A549 (cell line): ENCODE results near the gene GALC. TPM values are rescaled to one million over a fixed set of nuclear protein-coding genes. Genes with fewer than 3 reads are reported as not detected.
A peak's percentile ranks its signal among the peaks of the same experiment; 100 is the strongest.

ENCODE experiments used
- ATAC-seq, 2 experiments: fragments of 200-7000 bp in 1 of 2; fragments of >200 bp in 1 of 2; cut with Nextera tagmentation in 1 of 2; cut with Tn5 transposase in 1 of 2; 3 replicates each; pipeline versions ENCODE4 v1.8.0 to v1.9.1; 2018 to 2020; ENCODE audit warnings: mild to moderate bottlenecking in 1 of 2, moderate library complexity in 1 of 2
- CTCF ChIA-PET: fragments of 300-600 bp; sonication (Branson Sonifier 250); formaldehyde crosslinking; extraction: SDS; loops from one replicate; lab custom pipeline; 2021; ENCODE audit warnings: antibody characterized with exemption, inconsistent platforms; lab: Yijun Ruan, JAX
- POLR2A ChIA-PET: fragments of 350-600 bp; formaldehyde crosslinking; extraction: SDS; loops from one replicate; lab custom pipeline; 2021; ENCODE audit warnings: antibody characterized with exemption, inconsistent platforms; lab: Yijun Ruan, JAX
- DNase-seq, 2 experiments: peaks; one replicate each; pipeline versions ENCODE4 v3.0.0 to v3.0.0-alpha.2; 2011 to 2016; ENCODE audit warnings: low read depth in 1 of 2, low spot score in 1 of 2
- FAIRE-seq: peaks from 2 replicates; lab custom pipeline; 2011; peaks lifted over from hg19 to GRCh38; lab: Jason Lieb, UNC
- H3K27ac ChIP-seq, 2 experiments: fragments of >200 bp; sonication (Bioruptor Twin); formaldehyde crosslinking; 3 replicates each; pipeline ENCODE4 v1.5.1; 2016 to 2017
- H3K4me1 ChIP-seq: fragments of >200 bp; sonication (Bioruptor Twin); formaldehyde crosslinking; 3 replicates; pipeline ENCODE4 v1.6.1; 2016
- H3K4me2 ChIP-seq: fragments of >200 bp; sonication (Bioruptor Twin); formaldehyde crosslinking; 3 replicates; pipeline ENCODE4 v1.6.1; 2016
- H3K4me3 ChIP-seq: fragments of >200 bp; sonication (Bioruptor Twin); formaldehyde crosslinking; 3 replicates; pipeline ENCODE4 v1.5.1; 2016
- H3K9me3 ChIP-seq: fragments of >200 bp; sonication (Bioruptor Twin); formaldehyde crosslinking; 3 replicates; pipeline ENCODE4 v1.6.1; 2016
- CEBPB ChIP-seq, 2 experiments: fragments of >200 bp in 1 of 2; sonication (Bioruptor Twin) in 1 of 2; formaldehyde crosslinking in 1 of 2; IDR thresholded peaks; 2 replicates each; pipeline ENCODE4 v1.6.1; 2012 to 2016
- CHD2 ChIP-seq: fragments of 150-350 bp; IDR thresholded peaks from 2 replicates; pipeline ENCODE4 v1.6.1; 2014; ENCODE audit warnings: low read length; ENCODE audit not compliant: partially characterized antibody
- E2F6 ChIP-seq: IDR thresholded peaks from 2 replicates; pipeline ENCODE4 v1.6.1; 2012; ENCODE audit warnings: low read depth, borderline replicate concordance
- EP300 ChIP-seq, 2 experiments: fragments of >200 bp; sonication (Bioruptor Twin); formaldehyde crosslinking; IDR thresholded peaks; 2 replicates in 1 of 2; 3 replicates in 1 of 2; pipeline ENCODE4 v1.6.1; 2016 to 2017
- HEYL ChIP-seq: fragments of 250-450 bp; sonication (Bioruptor Pico); IDR thresholded peaks from 2 replicates; pipeline ENCODE4 v1.8.0; 2021; ENCODE audit warnings: mild to moderate bottlenecking, moderate library complexity
- JUN ChIP-seq, 2 experiments: fragments of >200 bp; sonication (Bioruptor Twin); formaldehyde crosslinking; IDR thresholded peaks; 2 replicates in 1 of 2; 3 replicates in 1 of 2; pipeline ENCODE4 v1.6.1; 2016 to 2017
- KDM5A ChIP-seq: fragments of 200-600 bp; sonication (generic); IDR thresholded peaks from 2 replicates; pipeline ENCODE4 v1.6.1; 2016; ENCODE audit warnings: antibody characterized with exemption, mild to moderate bottlenecking
- MAFK ChIP-seq: fragments of 450-650 bp; IDR thresholded peaks from 2 replicates; pipeline ENCODE4 v1.6.1; 2014; ENCODE audit not compliant: partially characterized antibody
- MAX ChIP-seq: IDR thresholded peaks from 2 replicates; pipeline ENCODE4 v1.6.1; 2012
- MYC ChIP-seq: IDR thresholded peaks from 2 replicates; pipeline ENCODE4 v1.6.1; 2012; ENCODE audit warnings: mild to moderate bottlenecking, inconsistent platforms, low read length, improper control_type of control experiment, borderline replicate concordance
- POLR2AphosphoS2 ChIP-seq: conservative IDR thresholded peaks from 2 replicates; pipeline ENCODE4 v1.6.1; 2012; ENCODE audit warnings: low read length, improper control_type of control experiment, inconsistent platforms
- REST ChIP-seq: fragments of 200-600 bp; sonication (generic); IDR thresholded peaks from 2 replicates; pipeline ENCODE4 v1.6.1; 2016; ENCODE audit warnings: antibody characterized with exemption, mild to moderate bottlenecking, moderate library complexity
- RFX5 ChIP-seq: fragments of 450-650 bp; IDR thresholded peaks from 2 replicates; pipeline ENCODE4 v1.7.1; 2014; ENCODE audit warnings: antibody characterized with exemption, mild to moderate bottlenecking, moderate library complexity
- TFCP2L1 ChIP-seq: fragments of 250-450 bp; sonication (Bioruptor Pico); IDR thresholded peaks from 2 replicates; pipeline ENCODE4 v1.5.0; 2021; ENCODE audit warnings: mild to moderate bottlenecking
- USF2 ChIP-seq: fragments of 450-650 bp; IDR thresholded peaks from 2 replicates; pipeline ENCODE4 v1.6.1; 2014; ENCODE audit warnings: antibody characterized with exemption
- ZC3H11A ChIP-seq: fragments of 450-650 bp; IDR thresholded peaks from 2 replicates; pipeline ENCODE4 v1.6.1; 2014; ENCODE audit warnings: antibody characterized with exemption, mild to moderate bottlenecking
- ZNF302 ChIP-seq: fragments of 250-450 bp; sonication (Bioruptor Pico); IDR thresholded peaks from 2 replicates; pipeline ENCODE4 v1.9.0; 2021; ENCODE audit warnings: inconsistent platforms, mild to moderate bottlenecking, moderate library complexity
- WGBS: methylation state at CpG from one replicate; pipeline ENCODE4 v1.1.6; 2017; ENCODE audit errors: missing lambda C conversion rate; 5-methylcytosine and 5-hydroxymethylcytosine counted together
- polyA plus RNA-seq, 4 experiments: library from polyadenylated mRNA; depleted of rRNA in 3 of 4; stranded (reverse); fragments of >200 nt; fragmentation: RNase III in 1 of 4; extraction: RNeasy Plus Mini Kit Qiagen cat#74134 plus additional on column Dnase treatment in 1 of 4; gene quantifications; 2 replicates in 3 of 4; 3 replicates in 1 of 4; pipeline ENCODE4 v1.2.3, GENCODE V29; 2011 to 2017

GALC gene
- polyA plus RNA-seq, 2 of the 4 experiments (the other 2 are of a cell fraction) = 15.5 to 38.3 TPM

- no peak for TF ChIP-seq TFCP2L1 (CRISPR knock-in tag)
- TF ChIP-seq ZC3H11A = no peak
- no peak for TF ChIP-seq HEYL
- TF ChIP-seq, all 56 proteins: peak for 0
Measured at GRCh38 chr14:88034076-88034475, 41.1 kb upstream of the GALC start (continued).

- ChIA-PET POLR2A (no interaction called here), CTCF (no interaction called here)
- Histone ChIP-seq H3K4me2 (no peak overlapping the region), H3K27ac (no peak overlapping the region), H3K4me3 (no peak overlapping the region), H3K4me1 (no peaks in the 10 kb centered on the region), H3K9me3 (no peaks in the 10 kb centered on the region)
- DNase-seq = no peak
- WGBS = 98% methylated on average over 1 of the region's 1 CpG
- TF ChIP-seq E2F6 (no peak), CEBPB (IDR thresholded peaks at IDR 0.05) (no peak), CHD2 (no peak), EP300 (IDR thresholded peaks at IDR 0.05) (no peak), MAFK (peak; percentile 68)
- ATAC-seq = no peak
- FAIRE-seq = no peak
Measured at GRCh38 chr14:88032373-88032772, 39.4 kb upstream of the GALC start.

- WGBS = 42% methylated on average over 1 of the region's 1 CpG
- ATAC-seq (no peak), DNase-seq (no peak), FAIRE-seq (no peak)
- Histone ChIP-seq H3K4me1 (no peaks in the 10 kb centered on the region; the same call in 2 of the 3 replicates), H3K4me2 (no peak overlapping the region), H3K9me3 (no peaks in the 10 kb centered on the region), H3K27ac (no peak overlapping the region), H3K4me3 (no peak overlapping the region)
- ChIA-PET CTCF (interaction anchor here (1.7 kb wide), 1 partner anchor 17 kb away, joined by 5 read pairs; no protein-coding TSS in a partner anchor), POLR2A (interaction anchor here (0.5 kb wide), 1 partner anchor 576 kb away, joined by 3 read pairs; no protein-coding TSS in a partner anchor)
- TF ChIP-seq POLR2AphosphoS2 (no peak), USF2 (no peak), EP300 (IDR thresholded peaks at IDR 0.05) (no peak), REST (no peak), RFX5 (no peak)
Measured at GRCh38 chr14:88030892-88031291, 37.9 kb upstream of the GALC start.

- Histone ChIP-seq H3K4me2 (no peak overlapping the region), H3K4me1 (peaks cover 7% of the 10 kb centered on the region), H3K27ac (no peak overlapping the region), H3K4me3 (no peak overlapping the region), H3K9me3 (no peaks in the 10 kb centered on the region)
- 22% methylated on average over 1 of the region's 1 CpG for WGBS
- ATAC-seq (no peak), FAIRE-seq (no peak), DNase-seq (no peak)
- TF ChIP-seq MAX = no peak
- TF ChIP-seq MYC = no peak
- TF ChIP-seq CEBPB (IDR thresholded peaks at IDR 0.05) = no peak
- TF ChIP-seq POLR2AphosphoS2 = no peak
- TF ChIP-seq KDM5A = no peak
- no peak for TF ChIP-seq ZNF302
- TF ChIP-seq JUN (IDR thresholded peaks at IDR 0.05) = no peak
- ChIA-PET CTCF (interaction anchor here (1.7 kb wide), 1 partner anchor 16 kb away, joined by 5 read pairs; no protein-coding TSS in a partner anchor), POLR2A (no interaction called here)
Measured at GRCh38 chr14:88030079-88030478, 37.1 kb upstream of the GALC start.
